ENCODE measurements around the gene DDIT4. TPM values are rescaled to one million over a fixed set of nuclear protein-coding genes. Genes with fewer than 3 reads are reported as not detected.

Gene DDIT4
- total RNA-seq, 1 donor from 2014 or later: 161 TPM

- Histone ChIP-seq H3K36me3 (no peaks in the 10 kb centered on the region), H3K9me3 (no peaks in the 10 kb centered on the region), H3K27me3 (ENCODE audit: low read depth) (no peaks in the 10 kb centered on the region), H3K4me3 (no peak overlapping the region), H3K4me1 (peaks cover 84% of the 10 kb centered on the region), H3K27ac (peak overlapping the region; percentile 92)
- intact Hi-C loops (cut with DNase I): no loop called here
- no peak for TF ChIP-seq CTCF (IDR thresholded peaks at IDR 0.05)
- ATAC-seq (no peak), DNase-seq (no peak)
These were observed 15.1 kb upstream of the DDIT4 start for GRCh38 chr10:72258617-72259016.

- TF ChIP-seq CTCF (IDR thresholded peaks at IDR 0.05): no peak
- Histone ChIP-seq H3K36me3 (no peaks in the 10 kb centered on the region), H3K9me3 (no peaks in the 10 kb centered on the region), H3K4me1 (peaks cover 80% of the 10 kb centered on the region), H3K27ac (peak overlapping the region; percentile 92), H3K4me3 (no peak overlapping the region), H3K27me3 (ENCODE audit: low read depth) (no peaks in the 10 kb centered on the region)
- DNase-seq (no peak), ATAC-seq (no peak)
- intact Hi-C loops (cut with DNase I): no loop called here
These were observed 14.1 kb upstream of the DDIT4 start for GRCh38 chr10:72259491-72260238.

GRCh38 chr10:72260239-72260975 lies 13.3 kb upstream of the DDIT4 start:
- H3K27ac ChIP-seq: peak overlapping the region; percentile 92
- peak; percentile 90 to 96 for ATAC-seq
- peaks cover 73% of the 10 kb centered on the region for H3K4me1 ChIP-seq
- no peaks in the 10 kb centered on the region for H3K9me3 ChIP-seq
- TF ChIP-seq CTCF (IDR thresholded peaks at IDR 0.05): no peak
- peak; percentile 87 for DNase-seq
- peak overlapping the region; percentile 59 for H3K4me3 ChIP-seq
- H3K27me3 ChIP-seq (ENCODE audit: low read depth): no peaks in the 10 kb centered on the region
- H3K36me3 ChIP-seq: no peaks in the 10 kb centered on the region
- intact Hi-C loops (cut with DNase I): no loop called here

GRCh38 chr10:72260976-72261783 lies 12.5 kb upstream of the DDIT4 start:
- peak; percentile 15 to 31 for ATAC-seq
- TF ChIP-seq CTCF (IDR thresholded peaks at IDR 0.05): no peak
- peak overlapping the region; percentile 59 for H3K4me3 ChIP-seq
- no peak for DNase-seq
- peaks cover 65% of the 10 kb centered on the region for H3K4me1 ChIP-seq
- peak overlapping the region; percentile 92 for H3K27ac ChIP-seq
- no peaks in the 10 kb centered on the region for H3K36me3 ChIP-seq
- intact Hi-C loops (cut with DNase I): no loop called here
- H3K27me3 ChIP-seq (ENCODE audit: low read depth): no peaks in the 10 kb centered on the region
- no peaks in the 10 kb centered on the region for H3K9me3 ChIP-seq

GRCh38 chr10:72261784-72262404 lies 11.8 kb upstream of the DDIT4 start:
- no peak for TF ChIP-seq CTCF (IDR thresholded peaks at IDR 0.05)
- ATAC-seq: no peak
- Histone ChIP-seq H3K4me1 (peaks cover 58% of the 10 kb centered on the region), H3K36me3 (no peaks in the 10 kb centered on the region), H3K9me3 (no peaks in the 10 kb centered on the region), H3K27ac (peak overlapping the region; percentile 92), H3K4me3 (peak overlapping the region; percentile 59), H3K27me3 (ENCODE audit: low read depth) (no peaks in the 10 kb centered on the region)
- intact Hi-C loops (cut with DNase I): no loop called here
- no peak for DNase-seq

Measured in lower lobe of right lung (tissue), 2 donors.